Measurements from ENCODE around the gene TIMM21.

Gene TIMM21

DNA sequence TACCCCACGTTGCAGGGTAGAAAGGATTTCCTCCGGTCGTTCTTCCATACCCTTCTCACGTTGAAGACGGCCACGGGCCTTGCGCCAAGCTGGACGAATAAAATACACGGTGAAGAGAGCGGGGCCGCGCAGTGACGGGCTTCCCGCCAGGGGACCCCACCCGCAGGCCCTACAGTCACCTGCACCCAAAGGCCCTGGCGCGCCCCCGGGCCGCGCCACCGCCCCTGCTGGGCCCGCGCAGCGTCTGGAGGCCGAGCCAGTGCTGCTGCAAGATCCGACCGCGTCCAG, 888 bp upstream of the TIMM21 start:
- DNase-seq (ENCODE audit: low spot score), result no peak

DNA sequence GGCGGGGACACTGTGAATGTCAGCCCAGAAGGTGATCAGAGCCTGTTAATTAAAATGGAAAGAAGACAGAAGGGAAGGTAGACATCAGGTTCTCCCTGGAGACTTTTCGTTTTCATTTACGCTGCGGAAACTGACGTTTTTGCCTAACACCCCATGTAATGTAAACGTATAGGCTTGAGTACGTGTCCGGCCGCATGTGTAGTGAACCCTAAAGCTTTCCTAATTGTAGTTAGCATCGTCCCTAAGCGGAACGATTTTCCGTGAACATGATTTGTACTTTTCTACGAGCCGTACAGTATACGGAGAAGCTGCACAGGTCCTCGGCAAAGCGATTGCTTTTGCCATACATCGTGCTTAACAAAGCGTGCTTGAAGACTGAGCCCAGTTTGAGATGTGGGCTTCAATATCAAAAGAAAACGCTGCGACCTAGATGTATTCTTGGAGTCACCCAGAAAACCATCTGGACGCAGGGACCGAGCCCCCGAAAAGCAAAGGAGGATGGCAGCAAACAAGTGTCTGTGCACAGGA, 284 bp downstream of the TIMM21 start:
- no peak for DNase-seq (ENCODE audit: low spot score)

DNA sequence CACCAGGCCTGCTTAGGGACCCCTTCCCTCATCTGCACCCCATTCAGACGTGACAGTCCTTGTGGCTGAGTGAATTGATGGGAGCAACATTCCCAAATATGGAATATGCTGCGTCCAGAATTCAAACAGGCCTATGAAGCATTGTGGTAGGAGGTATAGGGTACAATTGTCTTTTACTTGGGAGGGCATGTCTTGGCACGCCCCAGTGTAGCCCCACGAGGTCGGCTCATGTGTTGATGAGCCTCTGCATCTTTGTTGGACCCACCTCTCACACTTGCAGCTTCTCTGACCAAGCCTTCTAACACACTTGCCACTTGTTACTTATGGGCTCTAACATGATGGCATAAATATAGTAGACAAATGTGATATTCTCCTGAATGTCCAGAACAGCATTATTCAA, 1.6 kb downstream of the TIMM21 start:
- DNase-seq (ENCODE audit: low spot score), result no peak

DNA sequence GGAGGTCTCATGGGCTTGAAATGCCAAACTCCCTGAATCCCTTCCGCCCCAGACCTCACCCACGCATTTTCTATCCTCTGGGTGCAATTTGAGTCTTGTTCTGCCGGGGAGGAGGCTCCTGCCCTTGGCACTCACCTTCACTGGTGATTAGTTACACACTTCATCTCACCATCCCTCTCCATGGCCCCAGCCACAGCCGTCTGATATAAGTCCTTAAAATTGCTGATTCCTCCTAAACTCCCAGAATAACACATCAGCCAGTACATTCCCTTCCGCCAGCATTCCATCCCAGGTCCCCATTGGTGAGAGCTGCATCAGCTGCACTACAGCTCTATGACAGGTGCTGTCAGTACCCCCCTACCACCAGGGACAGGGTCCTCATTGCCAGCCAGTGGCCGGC, 3.9 kb downstream of the TIMM21 start:
- no peak for DNase-seq (ENCODE audit: low spot score)

DNA sequence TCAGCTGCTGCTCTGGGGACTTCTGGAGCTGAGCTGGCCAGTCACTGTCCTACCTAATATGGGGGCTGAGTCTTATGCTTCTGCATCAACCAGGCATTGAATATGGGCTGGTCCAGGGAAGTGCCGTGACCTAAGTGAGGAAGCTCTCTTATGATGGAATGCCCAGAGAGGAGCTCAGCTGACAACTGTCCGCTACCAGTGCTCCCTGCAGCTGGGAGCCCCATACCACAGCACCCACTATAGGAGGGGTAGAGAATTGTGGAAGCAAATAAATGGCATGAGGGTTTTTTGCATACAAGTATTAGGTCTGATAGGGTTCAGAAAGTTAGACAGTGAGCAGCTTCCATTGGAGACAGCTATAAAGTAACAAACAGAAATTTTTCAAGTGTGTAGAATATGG, 4.5 kb downstream of the TIMM21 start:
- DNase-seq (ENCODE audit: low spot score), result no peak

DNA sequence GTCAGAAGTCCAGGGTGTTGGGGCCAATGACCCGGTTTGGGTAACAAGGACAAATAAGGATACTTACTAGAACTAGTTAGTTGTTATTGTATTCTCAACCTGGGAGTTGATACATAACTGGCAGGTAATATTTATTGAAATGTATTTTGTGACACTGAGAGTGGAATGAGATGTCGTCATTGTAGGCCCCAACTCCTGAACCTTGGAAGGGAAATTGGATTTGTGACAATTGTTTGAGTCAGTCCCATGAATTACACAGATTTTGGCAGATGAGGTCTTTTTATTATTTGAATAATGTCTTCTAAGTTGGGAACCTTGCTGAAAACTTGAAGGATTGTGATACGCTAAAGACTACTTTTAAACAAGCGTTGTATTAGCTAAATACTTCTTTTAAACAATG, 5.1 kb downstream of the TIMM21 start:
- no peak for DNase-seq (ENCODE audit: low spot score)

DNA sequence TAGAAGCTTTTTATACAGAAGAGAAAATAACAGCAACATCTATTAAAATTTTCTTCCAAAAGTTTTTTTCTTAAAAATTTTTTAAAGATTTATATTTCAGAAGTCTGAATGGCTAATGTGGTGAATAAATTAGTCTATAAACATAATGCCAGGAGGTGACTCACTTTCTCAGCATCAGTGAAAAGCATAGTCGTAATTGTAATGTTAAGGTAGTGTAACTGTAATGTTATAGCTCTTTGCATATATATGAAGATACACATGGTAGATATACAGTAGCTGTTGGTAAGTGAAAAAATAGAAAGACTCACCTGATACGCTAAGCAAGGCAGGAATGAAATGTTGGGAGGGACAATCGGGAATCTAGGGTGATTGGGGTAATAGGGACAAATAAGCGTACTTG, 5.5 kb downstream of the TIMM21 start:
- DNase-seq (ENCODE audit: low spot score), result no peak

DNA sequence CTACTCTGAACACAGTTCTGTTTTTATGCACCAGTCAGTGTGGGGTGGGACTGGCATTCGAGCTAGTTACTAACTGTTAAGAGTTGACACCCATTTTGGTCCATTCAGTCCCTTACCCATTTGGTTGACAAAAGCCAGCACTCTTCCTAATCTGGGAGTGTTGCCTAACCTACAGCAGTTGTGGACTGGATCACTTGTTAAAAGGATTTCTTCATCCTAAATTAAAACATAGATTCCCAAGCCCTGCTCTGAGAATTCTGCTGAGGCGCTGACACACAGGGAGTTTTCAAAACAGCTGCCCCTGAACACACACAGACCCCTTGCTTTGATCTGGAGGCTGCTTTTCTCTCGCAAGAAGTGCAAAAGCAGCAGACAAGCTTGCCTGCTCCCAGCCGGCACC, 6.4 kb downstream of the TIMM21 start:
- DNase-seq (ENCODE audit: low spot score), result no peak

DNA sequence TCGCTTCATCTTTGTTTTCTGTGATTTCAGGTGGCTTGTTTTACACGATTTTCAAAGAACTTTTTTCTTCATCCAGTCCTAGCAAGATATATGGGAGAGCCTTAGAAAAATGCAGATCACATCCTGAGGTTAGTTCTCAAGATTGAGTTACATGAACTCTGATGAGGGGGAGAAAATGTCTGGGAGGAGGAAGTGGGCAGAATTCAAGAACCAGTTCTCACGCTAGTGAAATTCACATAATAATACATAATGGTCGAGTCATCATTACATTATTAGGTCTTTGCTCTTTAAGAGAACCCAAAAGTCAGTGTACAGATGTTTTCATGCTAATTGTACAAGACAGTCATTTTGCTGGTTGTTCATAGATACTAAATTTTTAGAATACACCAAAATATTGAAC, 7.0 kb downstream of the TIMM21 start:
- no peak for DNase-seq (ENCODE audit: low spot score)

DNA sequence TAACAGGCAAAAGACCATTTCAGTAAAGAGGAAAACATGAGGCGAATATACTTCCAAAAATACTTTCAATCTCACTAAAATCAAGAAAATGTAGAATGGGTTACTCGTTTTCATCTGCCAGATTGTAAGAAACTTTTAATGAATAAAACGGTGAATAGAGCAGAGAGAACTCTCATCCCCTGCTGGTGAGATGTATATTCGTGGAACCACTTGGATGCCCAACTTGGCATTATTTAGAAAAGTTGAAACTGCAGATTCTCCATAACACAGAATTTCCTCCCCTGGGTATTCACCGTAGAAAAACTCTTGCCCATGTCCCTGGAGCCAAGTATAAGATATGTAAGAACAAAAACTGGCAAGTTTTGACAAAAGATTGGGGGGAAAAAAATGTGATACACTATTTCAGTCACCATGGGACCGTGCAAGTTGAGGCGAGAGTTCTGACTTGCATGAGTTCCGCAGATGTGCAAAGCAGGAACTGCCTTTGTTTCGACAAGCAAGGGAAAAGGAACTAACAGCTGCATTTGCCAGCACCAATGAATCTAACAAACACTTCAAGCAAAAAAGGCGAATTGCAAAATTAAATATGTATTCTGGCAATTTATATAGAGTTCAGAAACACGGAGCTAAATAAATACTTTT, 14.8 kb downstream of the TIMM21 start:
- DNase-seq (ENCODE audit: low spot score), result no peak

DNA sequence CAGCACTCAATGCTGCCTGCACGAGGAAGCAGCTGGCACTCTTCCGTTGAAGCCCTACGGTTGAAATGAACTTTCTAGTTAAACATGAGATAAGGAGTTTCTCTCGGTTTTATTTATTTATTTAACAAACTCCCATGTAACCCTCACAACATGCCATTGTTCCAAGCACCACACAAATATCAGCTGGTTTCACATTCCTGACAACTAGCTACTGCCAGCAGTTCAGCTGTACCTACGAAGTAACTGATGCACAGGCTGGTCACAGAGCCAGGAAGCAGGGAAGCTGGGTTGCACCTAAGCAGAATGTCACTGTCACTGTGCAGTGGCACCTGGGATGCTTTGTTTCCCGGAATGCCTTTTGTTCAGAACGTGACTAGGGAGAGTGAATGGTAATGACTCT, 18.1 kb downstream of the TIMM21 start:
- no peak for DNase-seq (ENCODE audit: low spot score)

DNA sequence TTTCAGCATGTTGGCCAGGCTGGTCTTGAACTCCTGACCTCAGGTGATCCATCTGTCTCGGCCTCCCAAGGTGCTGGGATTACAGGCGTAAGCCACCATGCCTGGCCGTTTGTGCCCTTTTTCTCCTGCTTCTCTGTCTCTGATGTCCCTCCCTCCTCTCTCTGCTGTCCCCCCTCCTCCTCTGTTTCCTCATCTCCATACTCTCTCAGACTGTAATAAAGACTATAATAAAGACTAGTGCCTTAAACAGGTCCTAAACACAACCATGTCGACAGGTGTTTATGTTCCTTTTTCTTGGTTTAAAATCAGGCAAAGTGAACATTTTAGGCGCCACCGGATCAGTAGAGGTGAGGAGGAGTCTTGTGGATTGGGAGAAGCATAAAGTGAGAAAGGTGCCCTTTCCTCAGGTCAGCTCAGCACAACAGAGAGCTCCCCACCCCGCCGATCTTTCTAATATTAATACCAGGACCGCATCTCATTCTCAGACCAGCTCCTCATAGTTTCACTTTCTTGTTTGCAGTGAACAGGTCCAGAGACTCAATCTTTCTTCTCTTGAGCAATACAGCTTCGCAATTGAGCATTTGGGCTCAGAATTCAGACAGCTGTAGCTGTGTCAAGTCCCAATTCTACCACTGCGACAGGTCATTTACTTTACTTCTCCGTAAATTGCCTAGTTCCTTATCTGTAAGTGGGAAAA, 23.7 kb downstream of the TIMM21 start:
- DNase-seq (ENCODE audit: low spot score), result no peak

DNA sequence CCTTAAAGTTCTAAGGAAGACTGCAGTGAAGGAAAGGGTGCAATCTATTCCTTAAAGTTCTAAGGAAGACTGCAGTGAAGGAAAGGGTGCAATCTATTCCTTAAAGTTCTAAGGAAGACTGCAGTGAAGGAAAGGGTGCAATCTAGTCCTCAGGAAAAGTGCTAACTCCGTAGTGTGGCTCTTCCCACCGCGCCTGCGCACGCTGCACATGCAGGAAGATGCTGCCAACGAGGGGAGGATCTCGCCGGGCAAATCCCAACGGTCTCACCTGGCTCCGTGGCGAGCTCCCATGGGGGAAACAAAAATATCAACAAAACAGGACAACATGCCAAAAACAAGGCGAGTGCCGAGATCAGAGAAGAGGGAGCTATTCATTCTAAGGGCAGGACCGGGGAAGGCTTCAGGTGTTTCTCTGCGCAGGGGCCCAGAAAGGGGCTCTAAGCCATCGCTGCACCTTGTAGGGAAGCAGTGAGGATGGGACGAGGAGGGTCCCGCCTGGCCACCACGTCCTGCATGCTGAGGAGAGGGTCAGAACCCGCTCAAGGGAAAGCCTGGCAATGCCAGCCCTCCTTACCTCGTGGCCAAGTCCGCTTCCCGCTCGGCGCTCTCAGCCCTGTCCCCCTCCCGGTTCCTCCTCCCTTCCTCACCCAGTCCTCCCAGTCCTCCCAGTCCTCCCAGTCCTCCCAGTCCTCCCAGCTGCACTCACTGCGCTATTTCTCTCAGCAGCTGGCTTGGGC, 24.5 kb downstream of the TIMM21 start:
- no peak for DNase-seq (ENCODE audit: low spot score)

DNA sequence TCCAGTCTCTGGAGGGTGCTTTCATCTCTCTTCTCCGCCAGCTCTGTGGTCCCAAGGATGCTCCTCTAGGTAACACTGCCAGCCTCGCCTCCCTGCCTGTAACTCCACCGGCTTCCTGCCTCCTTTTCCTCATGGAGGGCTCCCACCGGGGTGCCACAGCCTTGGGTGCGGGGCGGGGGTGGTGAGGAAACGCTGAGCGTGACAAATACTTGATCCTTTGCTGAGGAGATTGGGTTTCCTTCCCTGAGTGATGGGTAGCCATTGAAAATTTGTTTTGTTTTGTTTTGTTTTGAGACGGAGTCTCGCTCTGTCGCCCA, 25.1 kb downstream of the TIMM21 start:
- DNase-seq (ENCODE audit: low spot score), result no peak

DNA sequence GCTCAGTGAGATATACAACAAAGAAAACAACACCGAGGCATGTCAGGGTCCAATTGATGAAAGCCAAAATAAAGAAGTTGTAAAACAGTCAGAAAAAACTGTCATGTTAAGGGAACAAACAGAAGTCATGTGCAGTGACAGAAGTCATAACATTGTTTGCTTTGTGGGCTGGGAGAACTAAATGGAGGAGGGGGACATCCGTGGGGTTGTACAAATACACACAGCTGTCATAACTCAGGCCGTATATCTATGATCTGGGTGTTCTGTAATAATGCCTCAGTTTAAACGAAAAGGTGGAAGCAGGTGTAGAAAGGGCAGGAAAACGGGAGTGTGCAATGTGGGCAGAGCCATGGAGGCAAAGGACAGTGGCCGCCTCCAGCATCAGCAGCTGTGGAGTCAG, 27.3 kb downstream of the TIMM21 start:
- no peak for DNase-seq (ENCODE audit: low spot score)

DNA sequence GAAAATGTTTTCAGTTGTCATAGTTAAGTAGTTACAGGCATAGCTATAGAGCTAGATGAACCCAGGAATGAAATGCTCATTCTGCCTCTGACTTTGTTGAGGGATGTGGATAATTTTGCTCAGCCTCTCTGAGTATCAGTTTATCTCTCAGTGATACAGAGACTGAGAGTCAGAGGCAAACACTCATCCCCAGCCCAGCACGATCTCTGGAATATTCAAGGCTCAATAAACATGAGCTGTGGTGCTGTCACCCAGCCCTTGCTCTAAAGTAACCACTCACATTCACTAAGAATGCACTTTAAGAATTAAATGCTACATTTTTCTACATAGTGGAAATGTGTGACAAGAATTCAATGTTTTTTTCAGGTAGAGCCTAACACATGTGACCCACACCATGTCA, 30.6 kb downstream of the TIMM21 start:
- DNase-seq (ENCODE audit: low spot score), result no peak

DNA sequence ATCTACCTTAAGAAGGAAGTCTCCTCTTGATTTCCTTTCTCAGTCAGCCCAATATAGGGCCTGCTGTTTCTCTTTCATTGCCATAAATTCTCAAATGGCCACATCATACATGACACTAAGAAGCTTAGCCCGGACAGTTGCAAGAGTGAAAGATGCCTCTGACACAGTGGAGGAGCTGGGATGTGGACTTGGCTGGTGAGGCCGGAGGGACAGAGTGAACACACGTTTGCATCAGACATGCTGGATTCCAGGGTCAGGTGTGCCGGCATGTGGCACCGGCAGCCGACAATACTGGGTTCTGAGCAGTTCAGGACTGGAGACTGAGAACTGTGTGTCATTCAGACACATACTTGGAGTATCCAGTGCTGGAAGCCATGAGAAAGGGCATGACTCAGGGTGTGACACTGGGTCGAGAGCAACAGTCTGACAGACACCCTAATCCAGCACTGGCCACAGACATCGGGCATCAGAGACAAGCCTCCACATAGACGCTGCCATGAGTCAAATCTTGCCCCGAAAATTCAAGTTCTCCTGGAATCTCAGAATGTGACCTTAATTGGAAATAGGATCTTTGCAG, 31.4 kb downstream of the TIMM21 start:
- no peak for DNase-seq (ENCODE audit: low spot score)

DNA sequence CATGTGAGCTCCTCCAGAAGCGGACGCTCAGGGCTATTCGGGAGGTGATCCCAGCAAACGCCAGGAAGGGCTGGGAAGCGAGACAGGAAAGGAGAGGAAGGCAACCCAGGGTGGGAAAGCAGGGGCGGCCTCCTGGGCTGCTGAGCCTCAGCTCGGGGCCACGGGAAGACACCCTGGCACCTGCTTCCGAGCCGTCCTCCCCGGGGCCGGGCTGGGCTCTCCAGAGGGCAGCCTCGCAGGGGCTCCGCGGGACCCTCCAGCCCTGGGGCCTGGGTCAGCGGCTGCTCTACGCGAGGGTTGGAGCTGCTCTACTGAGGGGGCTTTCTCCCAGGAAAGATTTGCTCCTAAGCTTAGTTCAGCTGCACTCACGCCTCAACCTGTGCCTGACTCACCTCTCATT, 34.0 kb downstream of the TIMM21 start:
- DNase-seq (ENCODE audit: low spot score), result no peak

DNA sequence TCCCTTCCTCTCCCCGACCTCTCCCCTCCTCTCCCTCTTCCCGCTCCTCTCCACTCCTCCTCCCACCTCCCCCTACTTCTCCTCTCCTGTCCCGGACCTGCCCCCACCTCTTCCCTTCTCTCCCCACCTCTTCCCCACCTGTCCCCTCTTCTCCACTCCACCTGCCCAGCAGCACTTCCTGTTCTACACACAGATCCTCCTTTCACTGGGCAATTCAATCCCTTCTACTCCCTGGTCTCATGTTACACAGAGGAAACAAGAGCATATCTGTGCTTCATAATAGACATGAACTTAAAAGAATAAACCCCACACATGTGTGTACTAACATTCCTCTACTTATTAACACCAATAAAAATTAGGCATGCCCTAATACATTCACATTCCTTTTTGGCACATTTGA, 34.8 kb downstream of the TIMM21 start:
- no peak for DNase-seq (ENCODE audit: low spot score)

DNA sequence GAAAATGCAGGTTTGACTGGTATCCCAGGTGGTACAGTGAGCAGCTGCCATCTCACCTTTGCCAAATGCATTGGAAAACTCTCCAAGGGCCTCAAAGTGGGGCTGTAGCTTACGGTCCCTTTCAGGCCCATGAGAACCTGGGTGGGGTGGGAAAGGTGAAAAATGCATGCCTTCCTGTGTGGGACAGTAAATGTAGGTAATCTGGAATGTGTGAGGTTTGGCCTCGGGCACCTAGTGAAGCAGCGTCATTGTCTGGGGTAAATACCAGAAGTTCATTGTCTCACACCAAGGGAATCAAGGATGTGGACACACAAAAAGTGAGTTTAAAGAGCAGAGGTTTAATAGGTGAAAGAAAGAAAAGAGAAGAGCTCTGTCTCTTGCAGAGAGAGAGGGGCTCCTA, 36.6 kb downstream of the TIMM21 start:
- DNase-seq (ENCODE audit: low spot score), result no peak

DNA sequence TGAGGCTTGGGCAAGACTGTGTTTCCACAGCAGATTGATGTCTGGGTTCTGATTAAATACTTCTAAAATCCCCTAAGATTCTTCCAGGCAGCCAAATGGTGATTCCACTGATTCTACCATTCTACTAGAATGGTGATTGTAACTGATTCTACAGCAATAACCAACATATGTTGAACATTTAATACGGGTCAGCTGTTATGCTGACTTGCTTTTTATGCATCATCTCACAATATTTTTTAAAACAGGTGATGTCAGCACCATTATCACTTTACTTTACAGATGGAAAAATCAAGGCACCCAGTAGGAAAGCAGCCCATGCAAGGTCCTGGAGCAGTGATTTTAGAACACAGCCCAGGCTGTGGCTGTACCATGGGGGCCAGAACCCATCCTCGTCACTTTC, 37.5 kb downstream of the TIMM21 start:
- no peak for DNase-seq (ENCODE audit: low spot score)

DNA sequence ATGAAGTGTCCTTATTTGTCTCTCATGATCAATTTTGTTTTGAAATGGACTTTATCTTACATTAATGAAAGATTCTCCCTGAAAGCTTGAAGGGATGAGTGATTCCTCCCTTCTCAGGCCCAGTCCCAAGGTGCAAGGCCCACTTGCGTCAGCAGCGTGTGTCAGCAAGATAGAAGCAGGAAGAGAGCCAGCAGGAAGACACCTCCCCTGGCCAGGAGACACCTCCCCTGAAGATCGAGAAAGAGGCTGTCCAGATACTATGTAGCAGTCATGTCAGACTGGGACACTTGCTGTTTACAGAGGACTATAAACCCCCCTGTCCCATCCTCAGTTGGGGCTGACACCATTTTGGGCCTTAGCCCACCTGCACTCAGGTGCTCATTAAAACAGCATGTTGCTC, 38.3 kb downstream of the TIMM21 start:
- no peak for DNase-seq (ENCODE audit: low spot score)

DNA sequence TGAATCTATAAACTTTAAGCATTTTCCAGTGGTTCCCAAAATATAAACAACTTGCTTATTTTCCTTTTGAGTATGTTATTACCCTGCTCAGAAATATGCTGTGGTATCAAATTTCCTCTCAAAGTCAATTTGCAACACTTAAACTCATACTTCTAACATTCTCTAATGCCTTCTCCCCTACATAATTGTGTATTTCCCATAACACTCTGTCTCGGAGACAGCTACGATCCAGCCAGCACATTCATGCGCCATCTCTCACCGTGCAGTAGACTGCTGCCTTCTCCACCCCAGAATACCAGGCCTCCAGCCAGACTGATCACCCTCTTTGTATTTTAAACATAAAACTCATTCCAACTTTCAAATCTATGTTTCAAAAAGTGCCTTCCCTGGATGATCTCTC, 41.8 kb downstream of the TIMM21 start:
- no peak for DNase-seq (ENCODE audit: low spot score)
